ENCODE data around the gene FAM114A2.
"Not testable (repeated sequence)": the region's sequence is repeated elsewhere in the genome, so short reads cannot be mapped to it uniquely, and the experiment has no call there.

Gene FAM114A2

GRCh38 chr5:154034944-154035343, 3.8 kb downstream of the FAM114A2 start:
- DNase-seq, result no peak

GRCh38 chr5:154031937-154032489, 6.7 kb downstream of the FAM114A2 start:
- no peak for DNase-seq
- TF ChIP-seq POLR2A (IDR thresholded peaks at IDR 0.05; ENCODE audit: low read length), result no peak
- TF ChIP-seq GATA1 (IDR thresholded peaks at IDR 0.05; ENCODE audit: low read depth, low read length), result no peak

More at GRCh38 chr5:154034944-154035343, 3.8 kb downstream of the FAM114A2 start:
- TF ChIP-seq GATA1 (IDR thresholded peaks at IDR 0.05; ENCODE audit: low read depth, low read length) (no peak), POLR2A (IDR thresholded peaks at IDR 0.05; ENCODE audit: low read length) (no peak)

- no peak for TF ChIP-seq GATA1 (IDR thresholded peaks at IDR 0.05; ENCODE audit: low read depth, low read length)
- no peak for TF ChIP-seq POLR2A (IDR thresholded peaks at IDR 0.05; ENCODE audit: low read length)
- DNase-seq, result peak; percentile 52 to 80
Measured at GRCh38 chr5:154025951-154026350, 12.8 kb downstream of the FAM114A2 start.

GRCh38 chr5:154018919-154019318, 19.8 kb downstream of the FAM114A2 start:
- DNase-seq, result not testable (repeated sequence)

- TF ChIP-seq POLR2A (IDR thresholded peaks at IDR 0.05; ENCODE audit: low read length) (no peak), GATA1 (IDR thresholded peaks at IDR 0.05; ENCODE audit: low read depth, low read length) (no peak)
- no peak for DNase-seq
Measured at GRCh38 chr5:154015071-154015693, 23.5 kb downstream of the FAM114A2 start.

GRCh38 chr5:154010660-154011059, 28.1 kb downstream of the FAM114A2 start:
- no peak for DNase-seq
- TF ChIP-seq GATA1 (IDR thresholded peaks at IDR 0.05; ENCODE audit: low read depth, low read length), result no peak
- TF ChIP-seq POLR2A (IDR thresholded peaks at IDR 0.05; ENCODE audit: low read length), result no peak

GRCh38 chr5:154005648-154006047, 33.1 kb downstream of the FAM114A2 start:
- DNase-seq, result no peak
- no peak for TF ChIP-seq POLR2A (IDR thresholded peaks at IDR 0.05; ENCODE audit: low read length)
- TF ChIP-seq GATA1 (IDR thresholded peaks at IDR 0.05; ENCODE audit: low read depth, low read length), result no peak

- no peak for DNase-seq
- TF ChIP-seq GATA1 (IDR thresholded peaks at IDR 0.05; ENCODE audit: low read depth, low read length), result no peak
- no peak for TF ChIP-seq POLR2A (IDR thresholded peaks at IDR 0.05; ENCODE audit: low read length)
Measured at GRCh38 chr5:154002511-154003020, 36.1 kb downstream of the FAM114A2 start.

- TF ChIP-seq POLR2A (IDR thresholded peaks at IDR 0.05; ENCODE audit: low read length) (no peak), GATA1 (IDR thresholded peaks at IDR 0.05; ENCODE audit: low read depth, low read length) (no peak)
- no peak for DNase-seq
Measured at GRCh38 chr5:154002093-154002492, 36.6 kb downstream of the FAM114A2 start.

- no peak for TF ChIP-seq POLR2A (IDR thresholded peaks at IDR 0.05; ENCODE audit: low read length)
- no peak for TF ChIP-seq GATA1 (IDR thresholded peaks at IDR 0.05; ENCODE audit: low read depth, low read length)
- no peak for DNase-seq
Measured at GRCh38 chr5:154000703-154001102, 38.0 kb downstream of the FAM114A2 start.

GRCh38 chr5:153999995-154000394, 38.7 kb downstream of the FAM114A2 start:
- no peak for DNase-seq
- TF ChIP-seq GATA1 (IDR thresholded peaks at IDR 0.05; ENCODE audit: low read depth, low read length), result no peak
- TF ChIP-seq POLR2A (IDR thresholded peaks at IDR 0.05; ENCODE audit: low read length), result no peak

- no peak for DNase-seq
- TF ChIP-seq GATA1 (IDR thresholded peaks at IDR 0.05; ENCODE audit: low read depth, low read length) (no peak), POLR2A (IDR thresholded peaks at IDR 0.05; ENCODE audit: low read length) (no peak)
Measured at GRCh38 chr5:153998768-153999167, 39.9 kb downstream of the FAM114A2 start.

- DNase-seq, result no peak
- TF ChIP-seq POLR2A (IDR thresholded peaks at IDR 0.05; ENCODE audit: low read length) (no peak), GATA1 (IDR thresholded peaks at IDR 0.05; ENCODE audit: low read depth, low read length) (no peak)
Measured at GRCh38 chr5:153998010-153998409, 40.7 kb downstream of the FAM114A2 start.

GRCh38 chr5:153991168-153991567, 47.5 kb downstream of the FAM114A2 start:
- no peak for DNase-seq

GRCh38 chr5:153988510-153988909, 50.2 kb downstream of the FAM114A2 start:
- TF ChIP-seq POLR2A (IDR thresholded peaks at IDR 0.05; ENCODE audit: low read length) (peak; percentile 78), GATA1 (IDR thresholded peaks at IDR 0.05; ENCODE audit: low read depth, low read length) (no peak)
- peak; percentile 84 to 95 for DNase-seq

More at GRCh38 chr5:153991168-153991567, 47.5 kb downstream of the FAM114A2 start:
- TF ChIP-seq POLR2A (IDR thresholded peaks at IDR 0.05; ENCODE audit: low read length) (no peak), GATA1 (IDR thresholded peaks at IDR 0.05; ENCODE audit: low read depth, low read length) (no peak)

Measured in erythroblast (primary cell).